ENCODE results near the gene RREB1. TPM values are rescaled to one million over a fixed set of nuclear protein-coding genes. Genes with fewer than 3 reads are reported as not detected.

RREB1 gene
- total and polyA plus RNA-seq, 2 donors (not counting 3 experiments of a cell fraction or from before 2014, with no cell fraction given): 3.7 to 33.0 TPM

GRCh38 chr6:7112171-7112570, 4.4 kb downstream of the RREB1 start:
- FAIRE-seq: peak; percentile 47

More at GRCh38 chr6:7112171-7112570, 4.4 kb downstream of the RREB1 start:
- no peaks in the 10 kb centered on the region for H3K9me3 ChIP-seq (replicated peaks; ENCODE audit: control insufficient read depth, insufficient read depth, low read length)
- no peak for TF ChIP-seq JUN (IDR thresholded peaks at IDR 0.05; ENCODE audit: borderline replicate concordance, insufficient read depth, insufficient read length, low read depth)
- TF ChIP-seq POLR2A (IDR thresholded peaks at IDR 0.05; ENCODE audit: low read depth, low read length): no peak
- no peak for TF ChIP-seq FOS (IDR thresholded peaks at IDR 0.05; ENCODE audit: borderline replicate concordance, insufficient read depth, low read length)
- TF ChIP-seq CTCF (IDR thresholded peaks at IDR 0.05; ENCODE audit: extremely low read depth in 1 of 2, insufficient read depth in 1 of 2, low read depth in 1 of 2, low read length in 2 of 2): no peak
- no peak for TF ChIP-seq MYC (IDR thresholded peaks at IDR 0.05; ENCODE audit: low read depth, low read length)
- H3K4me1 ChIP-seq (ENCODE audit: control insufficient read depth, extremely low read depth, insufficient read depth, low read length): peaks cover 16% of the 10 kb centered on the region
- H3K79me2 ChIP-seq (ENCODE audit: control insufficient read depth, insufficient read depth, low read length): peaks cover 85% of the 10 kb centered on the region
- H3K27me3 ChIP-seq (ENCODE audit: control insufficient read depth in 2 of 2, insufficient read depth in 2 of 2, low read length in 2 of 2): no peaks in the 10 kb centered on the region
- H4K20me1 ChIP-seq (replicated peaks; ENCODE audit: control insufficient read depth, extremely low read depth, insufficient read depth, low read length): peaks cover 3% of the 10 kb centered on the region
- no peaks in the 10 kb centered on the region for H3K36me3 ChIP-seq (ENCODE audit: control insufficient read depth in 2 of 2, extremely low read depth in 1 of 2, insufficient read depth in 2 of 2, low read length in 2 of 2)
- dilution Hi-C loops (cut with MboI; ENCODE audit: extremely low pct_ligation_motif_present, low sequenced_read_pairs): no loop called here
- ChIA-PET CTCF (interaction anchor here (1.7 kb wide), 1 partner anchor 415 kb away, joined by 7 read pairs; no protein-coding TSS in a partner anchor), POLR2A (no interaction called here)
- no TSS peak for BruUV-seq (replicated peaks)
- no peak overlapping the region for H3K4me3 ChIP-seq (replicated peaks in 1 of 3; ENCODE audit: insufficient read depth in 1 of 3, low read depth in 1 of 3, low read length in 3 of 3)
- no peak overlapping the region for H3K9ac ChIP-seq (replicated peaks; ENCODE audit: extremely low read depth, insufficient read depth, low read length)
- no peaks in the 10 kb centered on the region for H3K9me1 ChIP-seq (replicated peaks; ENCODE audit: control insufficient read depth, extremely low read depth, insufficient read depth, low read length)
- intact Hi-C loops (cut with micrococcal nuclease): no loop called here
- no peak overlapping the region for H3K27ac ChIP-seq (ENCODE audit: insufficient read depth, low read depth, low read length)
- no peak overlapping the region for H2AFZ ChIP-seq (ENCODE audit: low read depth, low read length)
- no peak for DNase-seq (ENCODE audit: low read depth, low spot score)
- no peak overlapping the region for H3K4me2 ChIP-seq (ENCODE audit: insufficient read depth, low read length)

All from endothelial cell of umbilical vein (primary cell).